ENCODE measurements around the gene CNOT4.

DNA sequence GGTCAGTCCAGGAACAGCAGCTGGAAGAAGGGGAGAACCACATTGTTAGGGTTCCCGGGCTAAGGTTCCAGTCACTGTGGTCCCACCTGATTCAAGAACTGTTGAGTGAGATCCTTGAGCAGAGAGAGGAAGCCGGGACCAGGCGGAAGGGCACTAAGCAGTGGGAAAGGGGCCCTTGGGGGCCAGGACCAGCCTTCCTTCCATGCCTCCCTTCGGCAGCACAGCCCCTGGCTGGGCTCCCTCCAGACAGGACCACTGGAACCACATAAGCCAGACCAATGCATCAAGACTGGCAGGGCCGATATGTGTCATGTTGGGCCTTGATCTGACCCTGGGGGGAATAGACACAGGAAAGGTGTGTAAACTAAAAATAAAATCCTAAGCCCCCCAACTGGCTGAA, 172.4 kb downstream of the CNOT4 start:
- TF ChIP-seq, protein P1, sequence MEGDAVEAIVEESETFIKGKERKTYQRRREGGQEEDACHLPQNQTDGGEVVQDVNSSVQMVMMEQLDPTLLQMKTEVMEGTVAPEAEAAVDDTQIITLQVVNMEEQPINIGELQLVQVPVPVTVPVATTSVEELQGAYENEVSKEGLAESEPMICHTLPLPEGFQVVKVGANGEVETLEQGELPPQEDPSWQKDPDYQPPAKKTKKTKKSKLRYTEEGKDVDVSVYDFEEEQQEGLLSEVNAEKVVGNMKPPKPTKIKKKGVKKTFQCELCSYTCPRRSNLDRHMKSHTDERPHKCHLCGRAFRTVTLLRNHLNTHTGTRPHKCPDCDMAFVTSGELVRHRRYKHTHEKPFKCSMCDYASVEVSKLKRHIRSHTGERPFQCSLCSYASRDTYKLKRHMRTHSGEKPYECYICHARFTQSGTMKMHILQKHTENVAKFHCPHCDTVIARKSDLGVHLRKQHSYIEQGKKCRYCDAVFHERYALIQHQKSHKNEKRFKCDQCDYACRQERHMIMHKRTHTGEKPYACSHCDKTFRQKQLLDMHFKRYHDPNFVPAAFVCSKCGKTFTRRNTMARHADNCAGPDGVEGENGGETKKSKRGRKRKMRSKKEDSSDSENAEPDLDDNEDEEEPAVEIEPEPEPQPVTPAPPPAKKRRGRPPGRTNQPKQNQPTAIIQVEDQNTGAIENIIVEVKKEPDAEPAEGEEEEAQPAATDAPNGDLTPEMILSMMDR (IDR thresholded peaks at IDR 0.05), result no peak
- TF ChIP-seq POLR2A (IDR thresholded peaks at IDR 0.05), result no peak
- no peak for TF ChIP-seq EP300 (IDR thresholded peaks at IDR 0.05)
